ENCODE results near the gene CHAC1.

CHAC1 gene

GRCh38 chr15:40984964-40985363, 31.7 kb downstream of the CHAC1 start:
- in situ Hi-C loops (cut with MboI; ENCODE audit: low pct_unique_long_range_greater_than_20kb, low sequenced_read_pairs, unreplicated experiment) = no loop called here

GRCh38 chr15:40985541-40986330, 32.5 kb downstream of the CHAC1 start:
- no peak for DNase-seq (ENCODE audit: low spot score)
- in situ Hi-C loops (cut with MboI; ENCODE audit: low pct_unique_long_range_greater_than_20kb, low sequenced_read_pairs, unreplicated experiment) = no loop called here
- TF ChIP-seq CTCF (IDR thresholded peaks at IDR 0.05; ENCODE audit: extremely low read depth, insufficient read depth, missing control alignments) = no peak

More at GRCh38 chr15:40984964-40985363, 31.7 kb downstream of the CHAC1 start:
- no peak for TF ChIP-seq CTCF (IDR thresholded peaks at IDR 0.05; ENCODE audit: extremely low read depth, insufficient read depth, missing control alignments)
- no peak for DNase-seq (ENCODE audit: low spot score)

DNA sequence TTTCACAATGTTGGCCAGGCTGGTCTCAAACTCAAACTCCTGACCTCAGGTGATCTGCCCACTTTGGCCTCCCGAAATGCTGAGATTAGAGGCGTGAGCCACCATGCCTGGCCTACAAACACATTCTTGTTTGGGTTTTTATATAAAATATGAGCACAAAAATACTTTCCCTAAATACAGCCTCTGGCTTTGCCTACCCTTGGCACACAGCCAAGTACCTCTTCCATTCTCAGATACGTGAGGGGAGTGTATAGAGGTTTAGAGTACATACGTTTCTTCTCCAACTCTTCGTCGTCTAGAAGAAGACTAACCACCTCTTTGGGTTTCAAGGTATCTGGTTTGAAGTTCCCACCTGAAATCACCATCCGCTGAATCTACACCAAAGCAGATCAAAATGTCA, 33.5 kb downstream of the CHAC1 start:
- in situ Hi-C loops (cut with MboI; ENCODE audit: low pct_unique_long_range_greater_than_20kb, low sequenced_read_pairs, unreplicated experiment) = no loop called here
- DNase-seq (ENCODE audit: low spot score) = no peak

DNA sequence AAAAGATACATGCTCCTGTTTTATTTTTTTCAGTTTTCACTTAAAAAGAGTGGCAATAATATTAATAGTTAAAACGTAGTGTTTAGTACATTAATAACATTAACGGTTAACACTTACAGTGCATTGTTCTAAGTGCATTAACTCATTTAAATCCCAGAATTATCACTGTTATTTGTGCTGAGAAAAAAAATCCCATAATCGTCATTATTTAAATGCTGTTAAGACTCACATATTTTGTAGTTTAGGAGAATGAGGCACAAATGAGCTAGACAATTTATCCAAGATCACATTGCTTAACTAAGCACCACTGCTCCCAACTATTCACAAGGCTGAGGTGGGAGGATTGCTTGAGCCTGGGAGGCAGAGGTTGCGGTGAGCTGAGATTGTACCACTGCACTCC, 34.9 kb downstream of the CHAC1 start:
- TF ChIP-seq CTCF (IDR thresholded peaks at IDR 0.05; ENCODE audit: extremely low read depth, insufficient read depth, missing control alignments) = no peak
- DNase-seq (ENCODE audit: low spot score) = no peak

More for the DNA sequence above, 33.5 kb downstream of the CHAC1 start:
- TF ChIP-seq CTCF (IDR thresholded peaks at IDR 0.05; ENCODE audit: extremely low read depth, insufficient read depth, missing control alignments) = no peak

DNA sequence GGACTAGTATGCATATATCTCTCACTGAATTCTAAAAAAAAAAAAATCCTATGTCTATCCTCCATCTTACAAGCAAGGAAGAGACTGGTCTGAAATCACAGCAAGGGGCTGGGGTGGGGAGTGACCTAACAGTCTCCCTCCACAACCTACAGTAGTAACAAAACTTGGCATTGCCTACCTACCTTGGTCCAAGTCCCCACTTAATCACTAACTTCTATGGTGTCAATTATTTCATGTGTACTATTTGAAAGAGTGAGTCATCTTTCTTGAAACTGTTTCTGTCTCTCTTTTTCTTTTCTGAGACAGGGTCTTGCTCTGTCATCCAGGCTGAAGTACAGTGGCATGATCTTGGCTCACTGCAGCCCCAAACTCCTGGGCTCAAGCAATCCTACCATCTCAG, 36.8 kb downstream of the CHAC1 start:
- in situ Hi-C loops (cut with MboI; ENCODE audit: low pct_unique_long_range_greater_than_20kb, low sequenced_read_pairs, unreplicated experiment) = no loop called here
- no peak for TF ChIP-seq CTCF (IDR thresholded peaks at IDR 0.05; ENCODE audit: extremely low read depth, insufficient read depth, missing control alignments)
- no peak for DNase-seq (ENCODE audit: low spot score)

More for the DNA sequence above, 34.9 kb downstream of the CHAC1 start:
- in situ Hi-C loops (cut with MboI; ENCODE audit: low pct_unique_long_range_greater_than_20kb, low sequenced_read_pairs, unreplicated experiment) = no loop called here

- no peak for DNase-seq (ENCODE audit: low spot score)
- in situ Hi-C loops (cut with MboI; ENCODE audit: low pct_unique_long_range_greater_than_20kb, low sequenced_read_pairs, unreplicated experiment) = no loop called here
- no peak for TF ChIP-seq CTCF (IDR thresholded peaks at IDR 0.05; ENCODE audit: extremely low read depth, insufficient read depth, missing control alignments)
Observed at GRCh38 chr15:40990789-40991188, 37.5 kb downstream of the CHAC1 start.
